ENCODE results near the gene E2F2. TPM values are rescaled to one million over a fixed set of nuclear protein-coding genes. Genes with fewer than 3 reads are reported as not detected.
A peak's percentile ranks its signal among the peaks of the same experiment; 100 is the strongest.

The E2F2 gene
- total RNA-seq, 1 experiment from 2014 or later: 3.8 TPM

- no peak for DNase-seq (ENCODE audit: low spot score)
Observed at GRCh38 chr1:23563003-23563402, 32.0 kb upstream of the E2F2 start.

GRCh38 chr1:23562137-23562876, 31.3 kb upstream of the E2F2 start:
- peak; percentile 89 for DNase-seq (ENCODE audit: low spot score)

GRCh38 chr1:23561813-23562100, 30.7 kb upstream of the E2F2 start:
- no peak for DNase-seq (ENCODE audit: low spot score)

GRCh38 chr1:23561076-23561812, 30.2 kb upstream of the E2F2 start:
- no peak for DNase-seq (ENCODE audit: low spot score)

- no peak for DNase-seq (ENCODE audit: low spot score)
Observed at GRCh38 chr1:23559985-23560741, 29.1 kb upstream of the E2F2 start.

- peak; percentile 85 for DNase-seq (ENCODE audit: low spot score)
Observed at GRCh38 chr1:23559136-23559984, 28.3 kb upstream of the E2F2 start, which contains the start of gene ID3. Gene ID3 (minus strand): TSS chr1:23559501. CDS start chr1:23559426, 75 bp downstream.

GRCh38 chr1:23558872-23559135, 27.8 kb upstream of the E2F2 start:
- DNase-seq (ENCODE audit: low spot score): no peak

- peak; percentile 47 for DNase-seq (ENCODE audit: low spot score)
Observed at GRCh38 chr1:23558140-23558871, 27.3 kb upstream of the E2F2 start.

- DNase-seq (ENCODE audit: low spot score): no peak
Observed at GRCh38 chr1:23557471-23558124, 26.6 kb upstream of the E2F2 start.

- peak; percentile 60 for DNase-seq (ENCODE audit: low spot score)
Observed at GRCh38 chr1:23556635-23557470, 25.8 kb upstream of the E2F2 start.

- DNase-seq (ENCODE audit: low spot score): peak; percentile 81
Observed at GRCh38 chr1:23555986-23556634, 25.1 kb upstream of the E2F2 start.

GRCh38 chr1:23555270-23555985, 24.4 kb upstream of the E2F2 start:
- DNase-seq (ENCODE audit: low spot score): no peak

GRCh38 chr1:23554481-23555269, 23.6 kb upstream of the E2F2 start:
- peak; percentile 67 for DNase-seq (ENCODE audit: low spot score)

- DNase-seq (ENCODE audit: low spot score): no peak
Observed at GRCh38 chr1:23554127-23554480, 23.1 kb upstream of the E2F2 start.

GRCh38 chr1:23553231-23554126, 22.4 kb upstream of the E2F2 start:
- DNase-seq (ENCODE audit: low spot score): no peak

- no peak for DNase-seq (ENCODE audit: low spot score)
Observed at GRCh38 chr1:23551849-23552248, 20.8 kb upstream of the E2F2 start.

GRCh38 chr1:23548704-23549143, 17.7 kb upstream of the E2F2 start:
- no peak for DNase-seq (ENCODE audit: low spot score)

Data from A172 (cell line).